GM23338 (cell line): ENCODE data around the gene SLC19A2. TPM values are rescaled to one million over a fixed set of nuclear protein-coding genes. Genes with fewer than 3 reads are reported as not detected.

ENCODE experiments used
- ATAC-seq: fragments of 200-7000 bp; cut with Tn5 transposase; 3 replicates; pipeline ENCODE4 v1.9.1; 2020
- DNase-seq: peaks from one replicate; pipeline ENCODE4 v3.0.0-alpha.2; 2015; ENCODE audit warnings: low spot score
- H2AFZ ChIP-seq: fragments of 200-600 bp; sonication (generic); 2 replicates; pipeline ENCODE4 v1.8.0; 2016; ENCODE audit warnings: antibody characterized with exemption, mild to moderate bottlenecking, moderate library complexity
- H3F3A ChIP-seq: fragments of 200-600 bp; sonication (generic); replicated peaks from 2 replicates; pipeline ENCODE4 v1.8.0; 2017; ENCODE audit warnings: antibody characterized with exemption, mixed run types, low read depth
- H3K27ac ChIP-seq: fragments of 200-600 bp; sonication (generic); 2 replicates; pipeline ENCODE4 v1.6.1; 2016; ENCODE audit warnings: low read depth
- H3K27me3 ChIP-seq: fragments of 200-600 bp; sonication (generic); 2 replicates; pipeline ENCODE4 v1.8.0; 2016; ENCODE audit warnings: mild to moderate bottlenecking, mixed run types, moderate library complexity; ENCODE audit not compliant: insufficient read depth
- H3K36me3 ChIP-seq: fragments of 200-600 bp; sonication (generic); 2 replicates; pipeline ENCODE4 v1.8.0; 2016; ENCODE audit warnings: mild to moderate bottlenecking; ENCODE audit not compliant: insufficient read depth
- H3K4me1 ChIP-seq: fragments of 200-600 bp; sonication (generic); 2 replicates; pipeline ENCODE4 v1.8.0; 2016; ENCODE audit warnings: mild to moderate bottlenecking, moderate library complexity; ENCODE audit not compliant: insufficient read depth
- H3K4me2 ChIP-seq: fragments of 200-600 bp; sonication (generic); 2 replicates; pipeline ENCODE4 v1.7.1; 2017; ENCODE audit warnings: mixed run types
- H3K4me3 ChIP-seq: fragments of 200-600 bp; sonication (generic); 2 replicates; pipeline ENCODE4 v1.6.1; 2016; ENCODE audit warnings: mixed run types
- H3K79me2 ChIP-seq: fragments of 200-600 bp; sonication (generic); replicated peaks from 2 replicates; pipeline ENCODE4 v1.8.0; 2017; ENCODE audit warnings: mild to moderate bottlenecking; ENCODE audit not compliant: insufficient read depth
- H3K9me2 ChIP-seq: fragments of 200-600 bp; sonication (generic); 2 replicates; pipeline ENCODE4 v1.8.0; 2017; ENCODE audit not compliant: insufficient read depth
- H4K20me1 ChIP-seq: fragments of 200-600 bp; sonication (generic); replicated peaks from 2 replicates; pipeline ENCODE4 v1.8.0; 2017; ENCODE audit warnings: mild to moderate bottlenecking; ENCODE audit not compliant: insufficient read depth
- H3K27ac Mint-ChIP-seq: 2 replicates; pipeline ENCODE4 v1.8.0; 2020; ENCODE audit warnings: inconsistent platforms, mild to moderate bottlenecking, moderate library complexity, mixed read lengths
- H3K27me3 Mint-ChIP-seq: 3 replicates; pipeline ENCODE4 v1.8.0; 2022; ENCODE audit warnings: low read depth, mild to moderate bottlenecking, moderate library complexity, mixed read lengths, inconsistent platforms; ENCODE audit not compliant: insufficient read depth, poor library complexity
- H3K36me3 Mint-ChIP-seq: 3 replicates; pipeline ENCODE4 v1.8.0; 2021; ENCODE audit warnings: low read depth, mild to moderate bottlenecking, inconsistent platforms, moderate library complexity, mixed read lengths
- H3K4me1 Mint-ChIP-seq: 3 replicates; pipeline ENCODE4 v1.8.0; 2020; ENCODE audit warnings: mild to moderate bottlenecking, inconsistent platforms, mixed read lengths
- H3K4me3 Mint-ChIP-seq: 3 replicates; pipeline ENCODE4 v1.8.0; 2021; ENCODE audit warnings: moderate library complexity, mild to moderate bottlenecking, inconsistent platforms, mixed read lengths
- H3K9me3 Mint-ChIP-seq: 3 replicates; pipeline ENCODE4 v1.8.0; 2020; ENCODE audit warnings: moderate library complexity, mild to moderate bottlenecking, inconsistent platforms, mixed read lengths
- CREB1 ChIP-seq: fragments of 250-450 bp; sonication (Bioruptor Pico); IDR thresholded peaks from 2 replicates; pipeline ENCODE4 v1.5.0; 2020; ENCODE audit warnings: low read depth, mild to moderate bottlenecking, moderate library complexity
- CTCF ChIP-seq, 2 experiments: fragments of 200-600 bp in 1 of 2; sonication (generic) in 1 of 2; conservative IDR thresholded peaks; 2 replicates each; pipeline versions ENCODE4 v1.5.1 to v1.6.1; 2016 to 2017; ENCODE audit warnings: antibody characterized with exemption in 2 of 2, low read depth in 2 of 2, mild to moderate bottlenecking in 2 of 2, moderate library complexity in 1 of 2
- ETS1 ChIP-seq: IDR thresholded peaks from 2 replicates; pipeline ENCODE4 v1.6.1; 2016; ENCODE audit warnings: antibody characterized with exemption
- EZH2 ChIP-seq: fragments of 200-600 bp; sonication (generic); IDR thresholded peaks from one replicate; pipeline ENCODE4 v1.8.0; 2017; ENCODE audit warnings: antibody characterized with exemption, mild to moderate bottlenecking, low read depth; ENCODE audit not compliant: unreplicated experiment
- EZH2phosphoT487 ChIP-seq: fragments of 200-600 bp; sonication (generic); IDR thresholded peaks from one replicate; pipeline ENCODE4 v1.8.1; 2018; ENCODE audit warnings: antibody characterized with exemption; ENCODE audit not compliant: unreplicated experiment
- JUNB ChIP-seq: IDR thresholded peaks from one replicate; pipeline ENCODE4 v1.6.1; 2016; ENCODE audit warnings: antibody characterized with exemption; ENCODE audit not compliant: unreplicated experiment
- NANOG ChIP-seq: IDR thresholded peaks from 2 replicates; pipeline ENCODE4 v1.6.1; 2016; ENCODE audit warnings: antibody characterized with exemption, borderline replicate concordance
- REST ChIP-seq: IDR thresholded peaks from one replicate; pipeline ENCODE4 v1.6.1; 2018; ENCODE audit warnings: antibody characterized with exemption; ENCODE audit not compliant: unreplicated experiment
- STAT1 ChIP-seq: IDR thresholded peaks from one replicate; pipeline ENCODE4 v1.6.1; 2016; ENCODE audit warnings: antibody characterized with exemption; ENCODE audit not compliant: unreplicated experiment
- ZNF462 ChIP-seq: fragments of 250-450 bp; sonication (Bioruptor Pico); IDR thresholded peaks from 2 replicates; pipeline ENCODE4 v1.5.0; 2020; ENCODE audit warnings: mild to moderate bottlenecking, moderate library complexity
- polyA plus RNA-seq: library from polyadenylated mRNA; unstranded; fragments of >200 nt; fragmentation: Nextera tagmentation; extraction: Ambion mirVana; gene quantifications from 2 replicates; pipeline ENCODE4 v1.2.1, GENCODE V29; 2016
- total RNA-seq: library from RNA; depleted of rRNA; stranded (reverse); fragments of >200 nt; shearing (Covaris generic); gene quantifications from 2 replicates; pipeline ENCODE4 v1.2.3, GENCODE V29; 2014

SLC19A2 gene
- total and polyA plus RNA-seq, 2 experiments from 2014 or later, result 11.1 to 39.1 TPM

- no peak overlapping the region for H2AFZ ChIP-seq
- H3K27ac Mint-ChIP-seq, result no peak overlapping the region
- H3K27me3 ChIP-seq, result no peaks in the 10 kb centered on the region
- no peaks in the 10 kb centered on the region for H3K27me3 Mint-ChIP-seq
- H3K4me1 ChIP-seq, result no peaks in the 10 kb centered on the region
- H3K9me2 ChIP-seq, result no peaks in the 10 kb centered on the region
- H3K36me3 ChIP-seq, result no peaks in the 10 kb centered on the region
- no peak overlapping the region for H3K4me2 ChIP-seq
- H3K4me3 Mint-ChIP-seq, result no peak overlapping the region
- H4K20me1 ChIP-seq, result no peaks in the 10 kb centered on the region
- DNase-seq, result no peak
- H3K79me2 ChIP-seq, result no peaks in the 10 kb centered on the region
- no peaks in the 10 kb centered on the region for H3F3A ChIP-seq
- TF ChIP-seq CTCF (conservative IDR thresholded peaks at IDR 0.05; ENCODE audit: low read depth in 2 of 2) (no peak), EZH2phosphoT487 (no peak), ZNF462 (CRISPR knock-in tag) (no peak), STAT1 (no peak), EZH2 (no peak), NANOG (no peak), REST (no peak), ETS1 (no peak), CREB1 (CRISPR knock-in tag) (no peak), JUNB (no peak)
- no peak for ATAC-seq
- H3K27ac ChIP-seq, result no peak overlapping the region
- no peaks in the 10 kb centered on the region for H3K4me1 Mint-ChIP-seq
- no peak overlapping the region for H3K4me3 ChIP-seq
- H3K9me3 Mint-ChIP-seq, result no peaks in the 10 kb centered on the region
- no peaks in the 10 kb centered on the region for H3K36me3 Mint-ChIP-seq
Observed at GRCh38 chr1:169494343-169494742, 8.6 kb upstream of the SLC19A2 start.
